H1 (cell line): ENCODE data around the gene FSCN2. TPM values are rescaled to one million over a fixed set of nuclear protein-coding genes. Genes with fewer than 3 reads are reported as not detected.

Source experiments
- BRCA1 ChIP-seq: IDR thresholded peaks from 2 replicates; pipeline ENCODE4 v1.6.1; 2012; ENCODE audit warnings: low read depth, low read length, improper control_type of control experiment
- CEBPB ChIP-seq: IDR thresholded peaks from 2 replicates; pipeline ENCODE4 v1.6.1; 2012; ENCODE audit warnings: low read depth, low read length
- CREB1 ChIP-seq: IDR thresholded peaks from 2 replicates; pipeline ENCODE4 v1.6.1; 2012; ENCODE audit warnings: inconsistent platforms
- EGR1 ChIP-seq: IDR thresholded peaks from 2 replicates; pipeline ENCODE4 v1.6.1; 2011; ENCODE audit warnings: low read depth, low read length, borderline replicate concordance
- FOSL1 ChIP-seq: IDR thresholded peaks from 2 replicates; pipeline ENCODE4 v1.6.1; 2011; ENCODE audit warnings: mild to moderate bottlenecking, low read depth, low read length, moderate library complexity; ENCODE audit not compliant: insufficient read depth
- HDAC2 ChIP-seq, 2 experiments: fragments of 300-600 bp in 1 of 2; sonication (generic) in 1 of 2; IDR thresholded peaks; 2 replicates each; pipeline ENCODE4 v1.6.1; 2011 to 2012; ENCODE audit warnings: low read depth in 2 of 2, low read length in 2 of 2, mild to moderate bottlenecking in 2 of 2, moderate library complexity in 2 of 2, borderline replicate concordance in 1 of 2, inconsistent platforms in 1 of 2
- KDM1A ChIP-seq: fragments of 200-600, 300-600 bp; sonication (generic); IDR thresholded peaks from 2 replicates; pipeline ENCODE4 v1.7.1; 2016; ENCODE audit warnings: mild to moderate bottlenecking, low read length, borderline replicate concordance
- KDM4A ChIP-seq: IDR thresholded peaks from one replicate; pipeline ENCODE4 v1.7.1; 2012; ENCODE audit warnings: low read depth, mild to moderate bottlenecking, moderate library complexity, low read length, inconsistent platforms; ENCODE audit not compliant: severe bottlenecking
- PHF8 ChIP-seq: fragments of 200-600 bp; sonication (generic); conservative IDR thresholded peaks from 2 replicates; pipeline ENCODE4 v1.7.1; 2012; ENCODE audit warnings: low read depth, mild to moderate bottlenecking, inconsistent platforms, low read length, moderate library complexity
- POLR2AphosphoS5 ChIP-seq: IDR thresholded peaks from 2 replicates; pipeline ENCODE4 v1.6.1; 2011; ENCODE audit warnings: low read depth, low read length
- RAD21 ChIP-seq, 2 experiments: IDR thresholded peaks in 1 of 2; conservative IDR thresholded peaks in 1 of 2; 2 replicates each; pipeline ENCODE4 v1.6.1; 2011; ENCODE audit warnings: low read depth in 2 of 2, low read length in 2 of 2, improper control_type of control experiment in 1 of 2, inconsistent platforms in 1 of 2, mild to moderate bottlenecking in 1 of 2, moderate library complexity in 1 of 2
- SAP30 ChIP-seq: fragments of 300-600 bp; sonication (generic); IDR thresholded peaks from 2 replicates; pipeline ENCODE4 v1.7.1; 2012; ENCODE audit warnings: low read length, moderate library complexity, mild to moderate bottlenecking, inconsistent platforms; ENCODE audit not compliant: insufficient read depth, insufficient replicate concordance
- SIX5 ChIP-seq: IDR thresholded peaks from 2 replicates; pipeline ENCODE4 v1.6.1; 2011; ENCODE audit warnings: mild to moderate bottlenecking, low read depth, low read length
- SP4 ChIP-seq: IDR thresholded peaks from 2 replicates; pipeline ENCODE4 v1.6.1; 2012; ENCODE audit warnings: low read length, inconsistent platforms
- SRF ChIP-seq: IDR thresholded peaks from 2 replicates; pipeline ENCODE4 v1.6.1; 2011; ENCODE audit warnings: mild to moderate bottlenecking, low read depth, low read length, moderate library complexity
- TAF7 ChIP-seq: optimal IDR thresholded peaks from 2 replicates; pipeline ENCODE3; 2011; ENCODE audit warnings: low read depth, mild to moderate bottlenecking, inconsistent platforms, low read length, moderate library complexity, borderline replicate concordance
- TEAD4 ChIP-seq: IDR thresholded peaks from 2 replicates; pipeline ENCODE4 v1.6.1; 2012; ENCODE audit warnings: low read depth, low read length, inconsistent platforms, mixed read lengths
- YY1 ChIP-seq: IDR thresholded peaks from 2 replicates; pipeline ENCODE4 v1.6.1; 2011; ENCODE audit warnings: low read depth, mild to moderate bottlenecking, low read length
- polyA plus RNA-seq, 7 experiments: library from polyadenylated mRNA; depleted of rRNA in 3 of 7; stranded (reverse) in 5 of 7; unstranded in 2 of 7; fragments of >200 nt in 5 of 7; fragments of 200-250 nt in 2 of 7; gene quantifications; 1 replicate in 5 of 7; 2 replicates in 1 of 7; 4 replicates in 1 of 7; pipeline versions ENCODE4 v1.2.1 to v1.2.3, GENCODE V29; 2011 to 2013; ENCODE audit warnings: missing spikeins in 2 of 7, mixed read lengths in 2 of 7
- total RNA-seq: library from RNA; stranded (reverse); fragmentation: NEBNext Ultra II Directional; extraction: Animal tissue kit (Norgen Biotek cat#: 25700); gene quantifications from 2 replicates; pipeline ENCODE4 v1.2.1, GENCODE V29; 2021
- TF ChIP-seq, protein P1 (sequence below): IDR thresholded peaks from 2 replicates; pipeline ENCODE4 v1.6.1; 2012; ENCODE audit warnings: inconsistent platforms
- TF ChIP-seq, protein P2 (sequence below): IDR thresholded peaks from 2 replicates; pipeline ENCODE4 v1.6.1; 2011; ENCODE audit warnings: low read length, improper control_type of control experiment
- TF ChIP-seq, protein P3 (sequence below): IDR thresholded peaks from 2 replicates; pipeline ENCODE4 v1.6.1; 2012; ENCODE audit warnings: low read length, inconsistent platforms

The FSCN2 gene
- total and polyA plus RNA-seq, 2 of the 8 experiments (the other 6 are each of a cell fraction or from before 2014, with no cell fraction given): 0.18 to 0.30 TPM

DNA sequence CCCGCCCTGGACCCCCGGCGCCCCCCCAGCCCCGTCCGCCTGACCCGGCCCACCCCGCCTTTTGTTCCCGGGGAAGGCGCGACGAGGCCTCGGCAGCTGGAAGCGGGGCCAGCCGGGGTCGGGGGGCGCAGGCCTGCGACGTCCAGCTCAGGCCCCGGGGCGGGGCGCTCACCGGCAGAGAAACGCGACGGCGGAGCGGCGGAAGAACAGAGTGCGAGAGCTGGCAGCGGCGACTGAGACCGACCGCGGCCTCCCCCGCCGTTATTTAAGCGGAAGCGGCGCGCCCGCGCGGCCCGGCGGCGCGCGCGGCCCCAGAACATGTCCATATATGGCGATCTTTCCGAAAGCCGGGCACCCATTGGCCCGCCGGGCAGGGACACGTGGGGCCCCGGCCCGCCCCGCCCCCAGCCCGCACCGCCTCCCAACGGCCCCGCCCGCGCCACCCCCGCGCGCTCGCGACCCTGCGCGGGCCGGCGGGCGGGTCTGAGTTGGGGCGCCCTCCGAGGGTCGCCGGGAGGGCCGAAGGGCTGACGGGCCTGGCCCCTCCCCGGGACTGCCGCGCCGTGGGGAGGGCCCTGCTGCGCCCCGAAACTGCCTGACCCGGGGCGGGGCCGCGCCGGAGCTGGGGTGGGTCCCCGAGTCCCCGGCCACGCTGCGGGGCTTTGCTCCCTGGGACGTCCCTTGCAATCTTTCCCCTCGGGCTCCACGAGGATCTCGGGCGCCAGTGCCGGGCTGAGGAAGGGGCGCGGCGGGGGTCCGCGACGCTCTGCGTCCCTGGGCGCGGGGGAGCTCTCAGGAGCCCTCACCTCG, 15.4 kb upstream of the FSCN2 start, which contains the start of gene ACTG1 (continued):
- TF ChIP-seq SRF (peak; percentile 99), FOSL1 (no peak), PHF8 (peak; percentile 82), CREB1 (0 out of 2 replicates have a peak, but pooled peaks have one; percentile 10), SIX5 (no peak), TEAD4 (no peak), HDAC2 (IDR thresholded peaks at IDR 0.05; ENCODE audit: borderline replicate concordance in 1 of 2, low read depth in 2 of 2, low read length in 2 of 2) (peak in 1 of 2 experiments; percentile 86; a peak in 1 of 4 replicates), SP4 (no peak), EGR1 (peak; percentile 13; the same call in 1 of the 2 replicates), YY1 (no peak), SAP30 (no peak), KDM4A (peak; percentile 22), RAD21 (IDR thresholded peaks at IDR 0.05 in 1 of 2, conservative IDR thresholded peaks at IDR 0.05 in 1 of 2; ENCODE audit: low read depth in 2 of 2, low read length in 2 of 2) (no peak), TAF7 (peak; percentile 98), BRCA1 (no peak), POLR2AphosphoS5 (peak; percentile 86), KDM1A (no peak), CEBPB (no peak)
- TF ChIP-seq, protein P1, sequence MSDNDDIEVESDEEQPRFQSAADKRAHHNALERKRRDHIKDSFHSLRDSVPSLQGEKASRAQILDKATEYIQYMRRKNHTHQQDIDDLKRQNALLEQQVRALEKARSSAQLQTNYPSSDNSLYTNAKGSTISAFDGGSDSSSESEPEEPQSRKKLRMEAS: no peak
- TF ChIP-seq, protein P2, sequence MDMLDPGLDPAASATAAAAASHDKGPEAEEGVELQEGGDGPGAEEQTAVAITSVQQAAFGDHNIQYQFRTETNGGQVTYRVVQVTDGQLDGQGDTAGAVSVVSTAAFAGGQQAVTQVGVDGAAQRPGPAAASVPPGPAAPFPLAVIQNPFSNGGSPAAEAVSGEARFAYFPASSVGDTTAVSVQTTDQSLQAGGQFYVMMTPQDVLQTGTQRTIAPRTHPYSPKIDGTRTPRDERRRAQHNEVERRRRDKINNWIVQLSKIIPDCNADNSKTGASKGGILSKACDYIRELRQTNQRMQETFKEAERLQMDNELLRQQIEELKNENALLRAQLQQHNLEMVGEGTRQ: peak; percentile 75
- TF ChIP-seq, protein P3, sequence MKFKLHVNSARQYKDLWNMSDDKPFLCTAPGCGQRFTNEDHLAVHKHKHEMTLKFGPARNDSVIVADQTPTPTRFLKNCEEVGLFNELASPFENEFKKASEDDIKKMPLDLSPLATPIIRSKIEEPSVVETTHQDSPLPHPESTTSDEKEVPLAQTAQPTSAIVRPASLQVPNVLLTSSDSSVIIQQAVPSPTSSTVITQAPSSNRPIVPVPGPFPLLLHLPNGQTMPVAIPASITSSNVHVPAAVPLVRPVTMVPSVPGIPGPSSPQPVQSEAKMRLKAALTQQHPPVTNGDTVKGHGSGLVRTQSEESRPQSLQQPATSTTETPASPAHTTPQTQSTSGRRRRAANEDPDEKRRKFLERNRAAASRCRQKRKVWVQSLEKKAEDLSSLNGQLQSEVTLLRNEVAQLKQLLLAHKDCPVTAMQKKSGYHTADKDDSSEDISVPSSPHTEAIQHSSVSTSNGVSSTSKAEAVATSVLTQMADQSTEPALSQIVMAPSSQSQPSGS: no peak
